ENCODE measurements around the gene IL1B.

- TF ChIP-seq, protein P1, sequence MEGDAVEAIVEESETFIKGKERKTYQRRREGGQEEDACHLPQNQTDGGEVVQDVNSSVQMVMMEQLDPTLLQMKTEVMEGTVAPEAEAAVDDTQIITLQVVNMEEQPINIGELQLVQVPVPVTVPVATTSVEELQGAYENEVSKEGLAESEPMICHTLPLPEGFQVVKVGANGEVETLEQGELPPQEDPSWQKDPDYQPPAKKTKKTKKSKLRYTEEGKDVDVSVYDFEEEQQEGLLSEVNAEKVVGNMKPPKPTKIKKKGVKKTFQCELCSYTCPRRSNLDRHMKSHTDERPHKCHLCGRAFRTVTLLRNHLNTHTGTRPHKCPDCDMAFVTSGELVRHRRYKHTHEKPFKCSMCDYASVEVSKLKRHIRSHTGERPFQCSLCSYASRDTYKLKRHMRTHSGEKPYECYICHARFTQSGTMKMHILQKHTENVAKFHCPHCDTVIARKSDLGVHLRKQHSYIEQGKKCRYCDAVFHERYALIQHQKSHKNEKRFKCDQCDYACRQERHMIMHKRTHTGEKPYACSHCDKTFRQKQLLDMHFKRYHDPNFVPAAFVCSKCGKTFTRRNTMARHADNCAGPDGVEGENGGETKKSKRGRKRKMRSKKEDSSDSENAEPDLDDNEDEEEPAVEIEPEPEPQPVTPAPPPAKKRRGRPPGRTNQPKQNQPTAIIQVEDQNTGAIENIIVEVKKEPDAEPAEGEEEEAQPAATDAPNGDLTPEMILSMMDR (conservative IDR thresholded peaks at IDR 0.05), result no peak
- TF ChIP-seq EZH2 (IDR thresholded peaks at IDR 0.05; ENCODE audit: low read depth), result no peak
Measured at GRCh38 chr2:112817082-112817689, 19.4 kb downstream of the IL1B start.
